Measurements from ENCODE around the gene DTWD2. TPM values are rescaled to one million over a fixed set of nuclear protein-coding genes. Genes with fewer than 3 reads are reported as not detected.

Gene DTWD2
- polyA plus RNA-seq, 1 of the 3 experiments (the other 2 are of a cell fraction) = 2.5 TPM

DNA sequence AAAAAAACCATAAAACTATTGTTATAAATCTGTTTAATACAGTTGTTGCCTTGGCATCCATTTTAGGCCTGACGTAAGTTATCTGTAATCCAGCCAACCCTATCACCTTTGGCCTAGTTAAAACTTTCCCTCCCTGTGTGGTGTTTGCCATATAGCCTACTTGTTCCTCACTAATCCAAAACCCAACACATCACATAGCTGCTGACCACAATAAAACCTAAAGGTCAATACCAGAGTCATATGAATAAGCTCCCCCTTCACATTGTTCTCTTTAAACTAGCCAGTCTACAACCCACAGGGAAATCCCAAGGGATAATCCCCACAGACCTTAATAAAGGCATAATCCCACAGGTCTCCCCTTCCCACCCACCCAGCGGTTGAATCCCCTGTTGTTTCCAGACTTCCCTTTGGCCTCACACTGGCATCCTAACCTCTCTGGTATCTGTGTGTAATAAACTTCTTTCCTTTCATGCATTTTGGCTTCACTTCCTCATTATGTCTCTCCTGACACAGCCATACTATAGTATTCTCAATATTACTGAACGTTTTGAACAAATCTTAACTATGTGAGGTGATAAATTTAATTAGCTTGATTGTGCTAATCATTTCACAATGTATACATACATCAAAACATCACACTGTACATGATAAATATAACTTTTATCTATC, 50.8 kb downstream of the DTWD2 start:
- POLR2A ChIA-PET = no interaction called here
- Histone ChIP-seq H3K27ac (ENCODE audit: low read depth in 2 of 2, low read length in 1 of 2) (no peak overlapping the region), H3K9me3 (no peaks in the 10 kb centered on the region), H2AFZ (ENCODE audit: low read depth) (no peak overlapping the region), H3F3A (replicated peaks; ENCODE audit: insufficient read depth) (no peaks in the 10 kb centered on the region), H3K9ac (no peak overlapping the region), H3K4me2 (no peak overlapping the region), H3K79me2 (ENCODE audit: insufficient read depth) (no peaks in the 10 kb centered on the region), H3K36me3 (replicated peaks in 1 of 2; ENCODE audit: control insufficient read depth in 1 of 2, insufficient read depth in 2 of 2, low read length in 1 of 2) (no peaks in the 10 kb centered on the region), H4K20me1 (ENCODE audit: insufficient read depth) (no peaks in the 10 kb centered on the region), H3K4me3 (ENCODE audit: low read depth in 2 of 2, low read length in 1 of 2) (no peak overlapping the region), H3K9me2 (0 out of 2 replicates have a peak, but pooled peaks cover 4% of the 10 kb centered on the region), H3K27me3 (ENCODE audit: insufficient read depth) (no peaks in the 10 kb centered on the region), H3K4me1 (ENCODE audit: control insufficient read depth in 1 of 2, insufficient read depth in 2 of 2, low read depth in 1 of 2, low read length in 1 of 2) (no peaks in the 10 kb centered on the region)
- no peak for DNase-seq
- 82% methylated on average over 3 of the region's 3 CpGs for WGBS (ENCODE audit: low lambda C conversion rate)
- TF ChIP-seq NRF1 (IDR thresholded peaks at IDR 0.05; ENCODE audit: low read depth, low read length) = no peak
- no peak for TF ChIP-seq CHD2 (IDR thresholded peaks at IDR 0.05; ENCODE audit: low read length, partially characterized antibody)
- TF ChIP-seq, protein P1, sequence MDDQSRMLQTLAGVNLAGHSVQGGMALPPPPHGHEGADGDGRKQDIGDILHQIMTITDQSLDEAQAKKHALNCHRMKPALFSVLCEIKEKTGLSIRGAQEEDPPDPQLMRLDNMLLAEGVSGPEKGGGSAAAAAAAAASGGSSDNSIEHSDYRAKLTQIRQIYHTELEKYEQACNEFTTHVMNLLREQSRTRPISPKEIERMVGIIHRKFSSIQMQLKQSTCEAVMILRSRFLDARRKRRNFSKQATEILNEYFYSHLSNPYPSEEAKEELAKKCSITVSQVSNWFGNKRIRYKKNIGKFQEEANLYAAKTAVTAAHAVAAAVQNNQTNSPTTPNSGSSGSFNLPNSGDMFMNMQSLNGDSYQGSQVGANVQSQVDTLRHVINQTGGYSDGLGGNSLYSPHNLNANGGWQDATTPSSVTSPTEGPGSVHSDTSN (IDR thresholded peaks at IDR 0.05) = no peak
- TF ChIP-seq EZH2phosphoT487 (IDR thresholded peaks at IDR 0.05; ENCODE audit: borderline replicate concordance, low read depth) = no peak
- TF ChIP-seq FOXM1 (IDR thresholded peaks at IDR 0.05; ENCODE audit: low read depth) = no peak
- TF ChIP-seq FOSL2 (IDR thresholded peaks at IDR 0.05; ENCODE audit: borderline replicate concordance, low read depth) = no peak
- CTCF ChIA-PET = interaction anchor here (0.8 kb wide), 1 partner anchor 18 kb away, joined by 5 read pairs; no protein-coding TSS in a partner anchor

DNA sequence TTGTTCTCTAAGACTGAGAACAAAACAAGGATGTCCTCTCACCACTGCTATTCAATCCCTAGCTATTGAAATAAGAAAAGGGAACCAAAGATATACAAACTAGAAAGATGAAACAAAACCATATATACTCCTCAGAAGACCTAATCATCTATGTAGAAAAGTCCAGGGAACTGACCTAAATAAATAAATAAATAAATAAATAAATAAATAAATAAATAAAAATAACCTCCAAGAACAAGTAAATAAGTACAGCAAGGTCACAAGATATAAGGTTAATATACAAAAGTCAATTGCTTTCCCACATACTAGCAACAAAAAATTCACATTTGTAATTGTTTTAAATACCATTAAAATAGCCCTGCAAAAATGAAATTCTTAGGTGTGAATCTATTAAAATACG, 54.6 kb downstream of the DTWD2 start:
- POLR2A ChIA-PET = no interaction called here
- H3K79me2 ChIP-seq (ENCODE audit: insufficient read depth) = no peaks in the 10 kb centered on the region
- no peak overlapping the region for H3K4me3 ChIP-seq (ENCODE audit: low read depth in 2 of 2, low read length in 1 of 2)
- H3K27ac ChIP-seq (ENCODE audit: low read depth in 2 of 2, low read length in 1 of 2) = no peak overlapping the region
- no peaks in the 10 kb centered on the region for H3K27me3 ChIP-seq (ENCODE audit: insufficient read depth)
- no peaks in the 10 kb centered on the region for H3K4me1 ChIP-seq (ENCODE audit: control insufficient read depth in 1 of 2, insufficient read depth in 2 of 2, low read depth in 1 of 2, low read length in 1 of 2)
- H3K9me3 ChIP-seq = no peaks in the 10 kb centered on the region
- no peak for DNase-seq
- no peaks in the 10 kb centered on the region for H4K20me1 ChIP-seq (ENCODE audit: insufficient read depth)
- CTCF ChIA-PET = no interaction called here
- H3K9me2 ChIP-seq = 0 out of 2 replicates have a peak, but pooled peaks cover 4% of the 10 kb centered on the region
- no peak overlapping the region for H2AFZ ChIP-seq (ENCODE audit: low read depth)
- no peaks in the 10 kb centered on the region for H3F3A ChIP-seq (replicated peaks; ENCODE audit: insufficient read depth)
- no peak overlapping the region for H3K9ac ChIP-seq
- no peak overlapping the region for H3K4me2 ChIP-seq
- H3K36me3 ChIP-seq (replicated peaks in 1 of 2; ENCODE audit: control insufficient read depth in 1 of 2, insufficient read depth in 2 of 2, low read length in 1 of 2) = no peaks in the 10 kb centered on the region
- 83% methylated on average over 1 of the region's 1 CpG for WGBS (ENCODE audit: low lambda C conversion rate)
- no peak for TF ChIP-seq YY1 (IDR thresholded peaks at IDR 0.05; ENCODE audit: low read depth)
- TF ChIP-seq CHD2 (IDR thresholded peaks at IDR 0.05; ENCODE audit: low read length, partially characterized antibody) = no peak
- TF ChIP-seq, protein P2, sequence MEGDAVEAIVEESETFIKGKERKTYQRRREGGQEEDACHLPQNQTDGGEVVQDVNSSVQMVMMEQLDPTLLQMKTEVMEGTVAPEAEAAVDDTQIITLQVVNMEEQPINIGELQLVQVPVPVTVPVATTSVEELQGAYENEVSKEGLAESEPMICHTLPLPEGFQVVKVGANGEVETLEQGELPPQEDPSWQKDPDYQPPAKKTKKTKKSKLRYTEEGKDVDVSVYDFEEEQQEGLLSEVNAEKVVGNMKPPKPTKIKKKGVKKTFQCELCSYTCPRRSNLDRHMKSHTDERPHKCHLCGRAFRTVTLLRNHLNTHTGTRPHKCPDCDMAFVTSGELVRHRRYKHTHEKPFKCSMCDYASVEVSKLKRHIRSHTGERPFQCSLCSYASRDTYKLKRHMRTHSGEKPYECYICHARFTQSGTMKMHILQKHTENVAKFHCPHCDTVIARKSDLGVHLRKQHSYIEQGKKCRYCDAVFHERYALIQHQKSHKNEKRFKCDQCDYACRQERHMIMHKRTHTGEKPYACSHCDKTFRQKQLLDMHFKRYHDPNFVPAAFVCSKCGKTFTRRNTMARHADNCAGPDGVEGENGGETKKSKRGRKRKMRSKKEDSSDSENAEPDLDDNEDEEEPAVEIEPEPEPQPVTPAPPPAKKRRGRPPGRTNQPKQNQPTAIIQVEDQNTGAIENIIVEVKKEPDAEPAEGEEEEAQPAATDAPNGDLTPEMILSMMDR (IDR thresholded peaks at IDR 0.05) = no peak

Measured in SK-N-SH (cell line).